Smooth muscle cell (in vitro differentiated cells): ENCODE measurements around the gene DACT2. TPM values are rescaled to one million over a fixed set of nuclear protein-coding genes. Genes with fewer than 3 reads are reported as not detected.
"Not testable (repeated sequence)": the region's sequence is repeated elsewhere in the genome, so short reads cannot be mapped to it uniquely, and the experiment has no call there.

ENCODE experiments used
- DNase-seq: peaks from one replicate; lab custom pipeline; 2025; ENCODE audit not compliant: unreplicated experiment; lab: John Stamatoyannopoulos, UW
- H2AFZ ChIP-seq: fragments of 200-600 bp; sonication (generic); 2 replicates; pipeline ENCODE4 v1.6.0; 2016; ENCODE audit warnings: antibody characterized with exemption, low read depth, mild to moderate bottlenecking
- H3F3A ChIP-seq: fragments of 200-600 bp; sonication (generic); 2 replicates; pipeline ENCODE4 v1.6.0; 2017; ENCODE audit warnings: antibody characterized with exemption, low read depth
- H3K27ac ChIP-seq: fragments of 200-600 bp; sonication (generic); 2 replicates; pipeline ENCODE4 v1.5.1; 2016; ENCODE audit warnings: low read depth, mild to moderate bottlenecking
- H3K27me3 ChIP-seq: fragments of 200-600 bp; sonication (generic); 2 replicates; pipeline ENCODE4 v1.6.1; 2016; ENCODE audit warnings: low read depth, mild to moderate bottlenecking
- H3K36me3 ChIP-seq: fragments of 200-600 bp; sonication (generic); 2 replicates; pipeline ENCODE4 v1.5.1; 2016; ENCODE audit warnings: low read depth
- H3K4me1 ChIP-seq: fragments of 200-600 bp; sonication (generic); 2 replicates; pipeline ENCODE4 v1.5.1; 2016; ENCODE audit warnings: low read depth
- H3K4me2 ChIP-seq: fragments of 200-600 bp; sonication (generic); 2 replicates; pipeline ENCODE4 v1.6.0; 2016; ENCODE audit warnings: mild to moderate bottlenecking
- H3K4me3 ChIP-seq: fragments of 200-600 bp; sonication (generic); 2 replicates; pipeline ENCODE4 v1.5.1; 2016; ENCODE audit warnings: mild to moderate bottlenecking
- H3K79me2 ChIP-seq: fragments of 200-600 bp; sonication (generic); 2 replicates; pipeline ENCODE4 v1.6.0; 2016; ENCODE audit warnings: low read depth, mild to moderate bottlenecking
- H3K9ac ChIP-seq: fragments of 200-600 bp; sonication (generic); 2 replicates; pipeline ENCODE4 v1.6.0; 2016; ENCODE audit warnings: low read depth
- H3K9me3 ChIP-seq: fragments of 200-600 bp; sonication (generic); replicated peaks from 2 replicates; pipeline ENCODE4 v1.5.1; 2016; ENCODE audit warnings: low read depth
- H4K20me1 ChIP-seq: fragments of 200-600 bp; sonication (generic); 2 replicates; pipeline ENCODE4 v1.6.0; 2016; ENCODE audit warnings: low read depth
- CTCF ChIP-seq: fragments of 200-600 bp; sonication (generic); IDR thresholded peaks from 2 replicates; pipeline ENCODE4 v1.5.1; 2017; ENCODE audit warnings: borderline replicate concordance, mild to moderate bottlenecking, antibody characterized with exemption; ENCODE audit not compliant: insufficient read depth, poor library complexity, severe bottlenecking
- WGBS: methylation state at CpG from one replicate; pipeline ENCODE4 v1.1.7; 2016; ENCODE audit warnings: low lambda C conversion rate; 5-methylcytosine and 5-hydroxymethylcytosine counted together
- polyA plus RNA-seq: library from polyadenylated mRNA; unstranded; fragments of >200 nt; fragmentation: Nextera tagmentation; extraction: Ambion mirVana; gene quantifications from 2 replicates; pipeline ENCODE4 v1.2.1, GENCODE V29; 2016
- total RNA-seq: library from RNA; depleted of rRNA; stranded (reverse); fragments of >200 nt; gene quantifications from 2 replicates; pipeline ENCODE4 v1.2.3, GENCODE V29; 2014

The DACT2 gene
- total and polyA plus RNA-seq, 2 experiments from 2014 or later, result 0.06 to 0.18 TPM

- no peak overlapping the region for H3K4me2 ChIP-seq
- H3K4me1 ChIP-seq, result peaks cover 13% of the 10 kb centered on the region
- no peaks in the 10 kb centered on the region for H4K20me1 ChIP-seq
- WGBS, result 96% methylated on average over 19 of the region's 19 CpGs
- no peaks in the 10 kb centered on the region for H3K79me2 ChIP-seq
- H3K27me3 ChIP-seq, result peaks cover 2% of the 10 kb centered on the region
- no peak overlapping the region for H3K9ac ChIP-seq
- H3K9me3 ChIP-seq, result no peaks in the 10 kb centered on the region
- H3K4me3 ChIP-seq, result no peak overlapping the region
- no peak for DNase-seq
- H3K27ac ChIP-seq, result no peak overlapping the region
- H3F3A ChIP-seq, result no peaks in the 10 kb centered on the region
- TF ChIP-seq CTCF, result no peak
- no peaks in the 10 kb centered on the region for H3K36me3 ChIP-seq
- no peak overlapping the region for H2AFZ ChIP-seq
Measured at GRCh38 chr6:168270274-168271172, 49.1 kb downstream of the DACT2 start.

GRCh38 chr6:168269455-168270243 lies 49.9 kb downstream of the DACT2 start:
- Histone ChIP-seq H3K36me3 (no peaks in the 10 kb centered on the region), H3K9ac (no peak overlapping the region), H3K4me2 (no peak overlapping the region), H3K79me2 (no peaks in the 10 kb centered on the region), H3K9me3 (no peaks in the 10 kb centered on the region), H2AFZ (no peak overlapping the region), H3K27me3 (peaks cover 4% of the 10 kb centered on the region), H4K20me1 (no peaks in the 10 kb centered on the region), H3F3A (no peaks in the 10 kb centered on the region), H3K4me3 (no peak overlapping the region), H3K27ac (no peak overlapping the region), H3K4me1 (peaks cover 13% of the 10 kb centered on the region)
- no peak for DNase-seq
- TF ChIP-seq CTCF, result no peak
- 92% methylated on average over 16 of the region's 16 CpGs for WGBS

- 61% methylated on average over 1 of the region's 1 CpG for WGBS
- no peaks in the 10 kb centered on the region for H3K9me3 ChIP-seq
- H3K4me2 ChIP-seq, result peak overlapping the region; percentile 27
- H3K36me3 ChIP-seq, result no peaks in the 10 kb centered on the region
- H2AFZ ChIP-seq, result peak overlapping the region; percentile 52
- H3K4me1 ChIP-seq, result peaks cover 13% of the 10 kb centered on the region
- peaks cover 4% of the 10 kb centered on the region for H3K27me3 ChIP-seq
- DNase-seq, result no peak
- H3K4me3 ChIP-seq, result no peak overlapping the region
- H3K79me2 ChIP-seq, result no peaks in the 10 kb centered on the region
- H3F3A ChIP-seq, result no peaks in the 10 kb centered on the region
- no peaks in the 10 kb centered on the region for H4K20me1 ChIP-seq
- no peak overlapping the region for H3K9ac ChIP-seq
- TF ChIP-seq CTCF, result no peak
- no peak overlapping the region for H3K27ac ChIP-seq
Measured at GRCh38 chr6:168268755-168269154, 50.8 kb downstream of the DACT2 start.

- H2AFZ ChIP-seq, H3K36me3 ChIP-seq, H3K27me3 ChIP-seq, H3K27ac ChIP-seq, H3K9ac ChIP-seq, H4K20me1 ChIP-seq, H3F3A ChIP-seq, H3K79me2 ChIP-seq, H3K4me3 ChIP-seq, H3K9me3 ChIP-seq, H3K4me1 ChIP-seq, DNase-seq, H3K4me2 ChIP-seq: not testable (repeated sequence)
- WGBS, result 89% methylated on average over 3 of the region's 3 CpGs
Measured at GRCh38 chr6:168267779-168268178, 51.8 kb downstream of the DACT2 start.
